GM12878 (cell line): ENCODE data around the gene CNTNAP2. TPM values are rescaled to one million over a fixed set of nuclear protein-coding genes. Genes with fewer than 3 reads are reported as not detected.

ENCODE experiments used
- ATAC-seq: fragments of 200-7000 bp; cut with Tn5 transposase; 3 replicates; pipeline ENCODE4 v1.9.1; 2020; ENCODE audit warnings: mild to moderate bottlenecking, moderate library complexity
- BruUV-seq: library from RNA; stranded (reverse); fragments of 400-500 nt; replicated peaks from 2 replicates; lab custom pipeline; 2021; lab: Mats Ljungman, UMichigan
- CTCF ChIA-PET: fragments of 300-600 bp; sonication (Branson Sonifier 250); formaldehyde crosslinking; extraction: SDS; loops from one replicate; lab custom pipeline; 2021; ENCODE audit warnings: inconsistent platforms; lab: Yijun Ruan, JAX
- POLR2A ChIA-PET: fragments of 350-600 bp; formaldehyde crosslinking; extraction: SDS; loops from one replicate; lab custom pipeline; 2021; ENCODE audit warnings: inconsistent platforms; lab: Charles Lee
- RAD21 ChIA-PET: fragments of 300-600 bp; sonication (Branson Sonifier 250); formaldehyde crosslinking; loops from one replicate; lab custom pipeline; 2023; ENCODE audit warnings: antibody characterized with exemption; ENCODE audit not compliant: unreplicated experiment; lab: Charles Lee
- SMC1A ChIA-PET: fragments of 300-600 bp; sonication (Branson Sonifier 250); formaldehyde crosslinking; loops from one replicate; lab custom pipeline; 2023; ENCODE audit not compliant: unreplicated experiment, uncharacterized antibody; lab: Charles Lee
- DNase-seq: peaks from one replicate; pipeline ENCODE4 v3.0.0-alpha.2; 2011; ENCODE audit warnings: low read depth, low spot score
- FAIRE-seq: peaks from 3 replicates; lab custom pipeline; 2011; peaks lifted over from hg19 to GRCh38; lab: Jason Lieb, UNC
- H2AFZ ChIP-seq: 2 replicates; pipeline ENCODE4 v1.6.0; 2011; ENCODE audit warnings: low read depth, low read length, control low read depth; ENCODE audit not compliant: control insufficient read depth
- H3K27ac ChIP-seq: 2 replicates; pipeline ENCODE4 v1.5.1; 2011; ENCODE audit warnings: control low read depth; ENCODE audit not compliant: control insufficient read depth, insufficient read depth
- H3K27me3 ChIP-seq, 2 experiments: replicated peaks in 1 of 2; 2 replicates each; pipeline versions ENCODE4 v1.6.0 to v1.6.1; 2011; ENCODE audit warnings: low read length in 1 of 2; ENCODE audit not compliant: control insufficient read depth in 2 of 2, insufficient read depth in 2 of 2
- H3K36me3 ChIP-seq, 2 experiments: 2 replicates each; pipeline ENCODE4 v1.5.1; 2011; ENCODE audit warnings: low read length in 1 of 2; ENCODE audit not compliant: control insufficient read depth in 2 of 2, insufficient read depth in 2 of 2
- H3K4me1 ChIP-seq: 2 replicates; pipeline ENCODE4 v1.6.1; 2011; ENCODE audit warnings: mild to moderate bottlenecking, low read length, moderate library complexity, mixed read lengths; ENCODE audit not compliant: control insufficient read depth, insufficient read depth
- H3K4me2 ChIP-seq: 2 replicates; pipeline ENCODE4 v1.6.0; 2011; ENCODE audit warnings: control low read depth; ENCODE audit not compliant: control insufficient read depth, insufficient read depth
- H3K4me3 ChIP-seq: fragments of 200-600 bp; sonication (generic); 2 replicates; pipeline ENCODE4 v1.5.1; 2016
- H3K79me2 ChIP-seq: 2 replicates; pipeline ENCODE4 v1.6.0; 2011; ENCODE audit warnings: low read length; ENCODE audit not compliant: control insufficient read depth, insufficient read depth
- H3K9ac ChIP-seq: 2 replicates; pipeline ENCODE4 v1.8.0; 2011; ENCODE audit warnings: low read length, control low read depth, mixed read lengths; ENCODE audit not compliant: control insufficient read depth, insufficient read depth
- H3K9me3 ChIP-seq: replicated peaks from 3 replicates; pipeline ENCODE4 v1.5.1; 2011; ENCODE audit warnings: mild to moderate bottlenecking, low read length; ENCODE audit not compliant: control insufficient read depth, insufficient read depth
- H4K20me1 ChIP-seq: 2 replicates; pipeline ENCODE4 v1.6.0; 2011; ENCODE audit not compliant: control insufficient read depth, insufficient read depth
- CHD1 ChIP-seq: IDR thresholded peaks from 2 replicates; pipeline ENCODE4 v1.6.1; 2012; ENCODE audit warnings: low read depth, low read length, improper control_type of control experiment
- CREB1 ChIP-seq: IDR thresholded peaks from 2 replicates; pipeline ENCODE4 v1.6.1; 2012; ENCODE audit warnings: low read depth, mild to moderate bottlenecking, inconsistent platforms
- GATAD2B ChIP-seq: fragments of 450-650 bp; conservative IDR thresholded peaks from 2 replicates; pipeline ENCODE4 v1.6.1; 2017; ENCODE audit warnings: low read depth, mild to moderate bottlenecking, moderate library complexity
- JUND ChIP-seq: IDR thresholded peaks from 2 replicates; pipeline ENCODE4 v1.6.1; 2012; ENCODE audit warnings: low read depth, mild to moderate bottlenecking, low read length, improper control_type of control experiment, moderate library complexity
- NR2C1 ChIP-seq: fragments of 450-650 bp; IDR thresholded peaks from 2 replicates; pipeline ENCODE4 v1.6.1; 2017; ENCODE audit warnings: antibody characterized with exemption, mild to moderate bottlenecking, moderate library complexity
- NR2F1 ChIP-seq: fragments of 450-650 bp; conservative IDR thresholded peaks from 2 replicates; pipeline ENCODE4 v1.6.1; 2017; ENCODE audit warnings: mild to moderate bottlenecking
- POU2F2 ChIP-seq: IDR thresholded peaks from 3 replicates; pipeline ENCODE4 v1.6.1; 2011; ENCODE audit warnings: low read depth, mild to moderate bottlenecking, low read length, borderline replicate concordance
- SMC3 ChIP-seq: IDR thresholded peaks from 2 replicates; pipeline ENCODE4 v1.6.1; 2011; ENCODE audit warnings: low read length, improper control_type of control experiment, borderline replicate concordance
- STAT1 ChIP-seq: fragments of 450-650 bp; conservative IDR thresholded peaks from 2 replicates; pipeline ENCODE4 v1.6.1; 2014; ENCODE audit warnings: antibody characterized with exemption, mild to moderate bottlenecking
- ZNF274 ChIP-seq: IDR thresholded peaks from one replicate; pipeline ENCODE4 v1.8.0; 2011; ENCODE audit not compliant: insufficient read length, insufficient read depth
- WGBS: methylation state at CpG from one replicate; pipeline ENCODE4 v1.1.6; 2016; ENCODE audit warnings: low lambda C conversion rate; ENCODE audit not compliant: insufficient replicate concordance, insufficient coverage; ENCODE audit errors: missing lambda C conversion rate; 5-methylcytosine and 5-hydroxymethylcytosine counted together
- in situ Hi-C: fragments of 300-500 bp; cut with MboI; formaldehyde crosslinking; loops from 9 replicates; pipeline ENCODE4 v1.14.3; 2018; ENCODE audit warnings: mixed read lengths
- intact Hi-C: fragments of 100-400 bp; cut with micrococcal nuclease; formaldehyde crosslinking; loops from one replicate; pipeline ENCODE4 v1.14.2; 2022; ENCODE audit not compliant: unreplicated experiment
- polyA plus RNA-seq, 11 experiments: library from polyadenylated mRNA; depleted of rRNA in 4 of 11; unstranded in 6 of 11; stranded (reverse) in 5 of 11; fragments of >200 nt; fragmentation: Nextera tagmentation in 4 of 11; fragmentation: Illumina TruSeq in 1 of 11; extraction: Ambion mirVana in 4 of 11; extraction: Trizol in 1 of 11; gene quantifications; 1 replicate in 1 of 11; 2 replicates in 10 of 11; pipeline versions ENCODE4 v1.2.1 to v1.2.3, GENCODE V29; 2011 to 2016; ENCODE audit warnings: inconsistent platforms in 2 of 11, missing spikeins in 2 of 11, low read depth in 1 of 11
- total RNA-seq, 4 experiments: library from RNA; depleted of rRNA in 3 of 4; stranded (reverse); fragments of >200 nt in 3 of 4; fragmentation: Illumina TruSeq in 1 of 4; extraction: Trizol in 1 of 4; gene quantifications; 2 replicates each; pipeline versions ENCODE4 v1.2.1 to v1.2.3, GENCODE V29; 2013 to 2021
- TF ChIP-seq, protein P1 (sequence below): fragments of 450-650 bp; IDR thresholded peaks from 2 replicates; pipeline ENCODE4 v1.6.1; 2017; ENCODE audit warnings: mild to moderate bottlenecking, low read depth, inconsistent platforms; ENCODE audit not compliant: poor library complexity, severe bottlenecking
- TF ChIP-seq, protein P2 (sequence below): fragments of 450-650 bp; IDR thresholded peaks from 2 replicates; pipeline ENCODE4 v1.6.1; 2016; ENCODE audit warnings: mild to moderate bottlenecking, moderate library complexity, borderline replicate concordance

The CNTNAP2 gene
- total and polyA plus RNA-seq, 10 of the 15 experiments (the other 5 are each of a cell fraction or from before 2014, with no cell fraction given): 0.03 to 0.08 (median 0.03) TPM; not detected in 7

DNA sequence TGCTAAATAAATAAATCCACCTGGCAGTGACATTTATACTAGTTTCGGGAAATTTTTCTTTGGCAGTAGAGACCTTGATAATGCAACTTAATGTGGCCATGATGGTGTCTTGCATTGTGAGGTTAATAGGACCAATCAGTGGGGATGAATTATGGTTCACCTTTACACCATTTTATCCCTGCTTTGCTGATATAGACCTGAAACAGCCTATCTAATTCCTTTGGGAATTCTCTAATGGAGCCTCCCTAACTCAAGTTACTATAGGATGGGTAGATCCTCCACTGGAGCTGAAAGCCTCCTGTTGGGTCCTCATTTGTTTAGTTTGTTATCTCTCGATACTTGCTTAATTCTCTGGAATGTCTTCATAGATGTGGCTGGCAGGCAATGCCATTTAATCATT is 276.7 kb downstream of the CNTNAP2 start:
- H4K20me1 ChIP-seq: no peaks in the 10 kb centered on the region
- RAD21 ChIA-PET: no interaction called here
- POLR2A ChIA-PET: no interaction called here
- CTCF ChIA-PET: no interaction called here
- no peak for DNase-seq
- BruUV-seq: no TSS peak
- TF ChIP-seq CREB1 (no peak), SMC3 (no peak), ZNF274 (no peak), GATAD2B (no peak)
- TF ChIP-seq, all 136 proteins: peak for 0
- H3K4me3 ChIP-seq: no peak overlapping the region
- intact Hi-C loops: no loop called here
- no peak overlapping the region for H3K27ac ChIP-seq
- no peaks in the 10 kb centered on the region for H3K36me3 ChIP-seq
- FAIRE-seq (no peak), ATAC-seq (no peak)
- no peaks in the 10 kb centered on the region for H3K9me3 ChIP-seq
- no peak overlapping the region for H3K9ac ChIP-seq
- SMC1A ChIA-PET: no interaction called here
- WGBS: 7% methylated on average over 2 of the region's 2 CpGs
- no peaks in the 10 kb centered on the region for H3K27me3 ChIP-seq
- in situ Hi-C loops: no loop called here
- no peaks in the 10 kb centered on the region for H3K4me1 ChIP-seq
- no peak overlapping the region for H2AFZ ChIP-seq
- no peak overlapping the region for H3K4me2 ChIP-seq
- no peaks in the 10 kb centered on the region for H3K79me2 ChIP-seq

DNA sequence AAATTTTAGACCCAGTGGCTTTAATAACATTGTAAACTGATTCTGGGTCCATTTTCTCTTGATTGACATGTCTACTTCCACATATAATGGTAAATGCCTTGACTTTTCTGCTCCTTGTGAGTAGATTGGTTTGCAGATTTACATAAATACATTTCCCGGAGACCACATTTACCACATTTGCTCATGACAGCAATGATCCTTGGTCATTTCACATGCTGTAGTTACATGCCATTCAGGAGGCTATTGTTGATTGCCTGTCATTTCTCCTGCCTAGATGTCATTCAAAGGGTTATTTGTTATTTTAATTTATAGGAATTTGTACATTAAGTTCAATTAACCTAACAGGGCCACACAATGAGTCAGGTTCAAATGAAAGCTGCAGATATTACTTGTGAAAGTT is 280.5 kb downstream of the CNTNAP2 start:
- H4K20me1 ChIP-seq: no peaks in the 10 kb centered on the region
- H3K4me2 ChIP-seq: no peak overlapping the region
- H3K9ac ChIP-seq: no peak overlapping the region
- no peak overlapping the region for H3K4me3 ChIP-seq
- 82% methylated on average over 1 of the region's 1 CpG for WGBS
- no peak overlapping the region for H3K27ac ChIP-seq
- no peaks in the 10 kb centered on the region for H3K4me1 ChIP-seq
- FAIRE-seq: no peak
- H2AFZ ChIP-seq: no peak overlapping the region
- H3K27me3 ChIP-seq: no peaks in the 10 kb centered on the region
- in situ Hi-C loops (no loop called here), intact Hi-C loops (no loop called here)
- no peaks in the 10 kb centered on the region for H3K79me2 ChIP-seq
- no peaks in the 10 kb centered on the region for H3K9me3 ChIP-seq
- ATAC-seq: no peak
- no peaks in the 10 kb centered on the region for H3K36me3 ChIP-seq
- DNase-seq: no peak
- CTCF ChIA-PET: no interaction called here
- RAD21 ChIA-PET: no interaction called here
- SMC1A ChIA-PET: no interaction called here
- POLR2A ChIA-PET: no interaction called here
- BruUV-seq: no TSS peak
- TF ChIP-seq STAT1 (no peak), CHD1 (no peak), NR2C1 (no peak), ZNF274 (no peak), JUND (no peak), NR2F1 (no peak), POU2F2 (no peak)
- TF ChIP-seq, protein P1, sequence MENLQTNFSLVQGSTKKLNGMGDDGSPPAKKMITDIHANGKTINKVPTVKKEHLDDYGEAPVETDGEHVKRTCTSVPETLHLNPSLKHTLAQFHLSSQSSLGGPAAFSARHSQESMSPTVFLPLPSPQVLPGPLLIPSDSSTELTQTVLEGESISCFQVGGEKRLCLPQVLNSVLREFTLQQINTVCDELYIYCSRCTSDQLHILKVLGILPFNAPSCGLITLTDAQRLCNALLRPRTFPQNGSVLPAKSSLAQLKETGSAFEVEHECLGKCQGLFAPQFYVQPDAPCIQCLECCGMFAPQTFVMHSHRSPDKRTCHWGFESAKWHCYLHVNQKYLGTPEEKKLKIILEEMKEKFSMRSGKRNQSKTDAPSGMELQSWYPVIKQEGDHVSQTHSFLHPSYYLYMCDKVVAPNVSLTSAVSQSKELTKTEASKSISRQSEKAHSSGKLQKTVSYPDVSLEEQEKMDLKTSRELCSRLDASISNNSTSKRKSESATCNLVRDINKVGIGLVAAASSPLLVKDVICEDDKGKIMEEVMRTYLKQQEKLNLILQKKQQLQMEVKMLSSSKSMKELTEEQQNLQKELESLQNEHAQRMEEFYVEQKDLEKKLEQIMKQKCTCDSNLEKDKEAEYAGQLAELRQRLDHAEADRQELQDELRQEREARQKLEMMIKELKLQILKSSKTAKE: no peak
- TF ChIP-seq, protein P2, sequence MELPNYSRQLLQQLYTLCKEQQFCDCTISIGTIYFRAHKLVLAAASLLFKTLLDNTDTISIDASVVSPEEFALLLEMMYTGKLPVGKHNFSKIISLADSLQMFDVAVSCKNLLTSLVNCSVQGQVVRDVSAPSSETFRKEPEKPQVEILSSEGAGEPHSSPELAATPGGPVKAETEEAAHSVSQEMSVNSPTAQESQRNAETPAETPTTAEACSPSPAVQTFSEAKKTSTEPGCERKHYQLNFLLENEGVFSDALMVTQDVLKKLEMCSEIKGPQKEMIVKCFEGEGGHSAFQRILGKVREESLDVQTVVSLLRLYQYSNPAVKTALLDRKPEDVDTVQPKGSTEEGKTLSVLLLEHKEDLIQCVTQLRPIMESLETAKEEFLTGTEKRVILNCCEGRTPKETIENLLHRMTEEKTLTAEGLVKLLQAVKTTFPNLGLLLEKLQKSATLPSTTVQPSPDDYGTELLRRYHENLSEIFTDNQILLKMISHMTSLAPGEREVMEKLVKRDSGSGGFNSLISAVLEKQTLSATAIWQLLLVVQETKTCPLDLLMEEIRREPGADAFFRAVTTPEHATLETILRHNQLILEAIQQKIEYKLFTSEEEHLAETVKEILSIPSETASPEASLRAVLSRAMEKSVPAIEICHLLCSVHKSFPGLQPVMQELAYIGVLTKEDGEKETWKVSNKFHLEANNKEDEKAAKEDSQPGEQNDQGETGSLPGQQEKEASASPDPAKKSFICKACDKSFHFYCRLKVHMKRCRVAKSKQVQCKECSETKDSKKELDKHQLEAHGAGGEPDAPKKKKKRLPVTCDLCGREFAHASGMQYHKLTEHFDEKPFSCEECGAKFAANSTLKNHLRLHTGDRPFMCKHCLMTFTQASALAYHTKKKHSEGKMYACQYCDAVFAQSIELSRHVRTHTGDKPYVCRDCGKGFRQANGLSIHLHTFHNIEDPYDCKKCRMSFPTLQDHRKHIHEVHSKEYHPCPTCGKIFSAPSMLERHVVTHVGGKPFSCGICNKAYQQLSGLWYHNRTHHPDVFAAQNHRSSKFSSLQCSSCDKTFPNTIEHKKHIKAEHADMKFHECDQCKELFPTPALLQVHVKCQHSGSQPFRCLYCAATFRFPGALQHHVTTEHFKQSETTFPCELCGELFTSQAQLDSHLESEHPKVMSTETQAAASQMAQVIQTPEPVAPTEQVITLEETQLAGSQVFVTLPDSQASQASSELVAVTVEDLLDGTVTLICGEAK: no peak
